AG04449 (cell line): ENCODE measurements around the gene NRDC.

ENCODE experiments used
- CTCF ChIA-PET: fragments of 350-600 bp; formaldehyde crosslinking; extraction: SDS; loops from one replicate; lab custom pipeline; 2021; ENCODE audit warnings: antibody characterized with exemption; lab: Yijun Ruan, JAX
- POLR2A ChIA-PET: fragments of 400-600, 350-600 bp; formaldehyde crosslinking; extraction: SDS; loops from one replicate; lab custom pipeline; 2020; ENCODE audit warnings: antibody characterized with exemption, inconsistent platforms; lab: Yijun Ruan, JAX
- DNase-seq: peaks from one replicate; pipeline ENCODE4 v3.0.0-alpha.2; 2010; ENCODE audit warnings: low read depth, low spot score
- H3K4me3 ChIP-seq: 2 replicates; pipeline ENCODE4 v1.5.1; 2011; ENCODE audit warnings: low read depth, mild to moderate bottlenecking, control low read depth, low read length
- TF ChIP-seq, protein P1 (sequence below): IDR thresholded peaks from one replicate; pipeline ENCODE4 v1.5.1; 2011; ENCODE audit warnings: mild to moderate bottlenecking, moderate library complexity, low read length, control low read depth, inconsistent platforms; ENCODE audit not compliant: insufficient read depth; ENCODE audit errors: missing control alignments

NRDC gene

GRCh38 chr1:51847294-51847920 lies 31.1 kb downstream of the NRDC start:
- no peak for DNase-seq
- TF ChIP-seq, protein P1, sequence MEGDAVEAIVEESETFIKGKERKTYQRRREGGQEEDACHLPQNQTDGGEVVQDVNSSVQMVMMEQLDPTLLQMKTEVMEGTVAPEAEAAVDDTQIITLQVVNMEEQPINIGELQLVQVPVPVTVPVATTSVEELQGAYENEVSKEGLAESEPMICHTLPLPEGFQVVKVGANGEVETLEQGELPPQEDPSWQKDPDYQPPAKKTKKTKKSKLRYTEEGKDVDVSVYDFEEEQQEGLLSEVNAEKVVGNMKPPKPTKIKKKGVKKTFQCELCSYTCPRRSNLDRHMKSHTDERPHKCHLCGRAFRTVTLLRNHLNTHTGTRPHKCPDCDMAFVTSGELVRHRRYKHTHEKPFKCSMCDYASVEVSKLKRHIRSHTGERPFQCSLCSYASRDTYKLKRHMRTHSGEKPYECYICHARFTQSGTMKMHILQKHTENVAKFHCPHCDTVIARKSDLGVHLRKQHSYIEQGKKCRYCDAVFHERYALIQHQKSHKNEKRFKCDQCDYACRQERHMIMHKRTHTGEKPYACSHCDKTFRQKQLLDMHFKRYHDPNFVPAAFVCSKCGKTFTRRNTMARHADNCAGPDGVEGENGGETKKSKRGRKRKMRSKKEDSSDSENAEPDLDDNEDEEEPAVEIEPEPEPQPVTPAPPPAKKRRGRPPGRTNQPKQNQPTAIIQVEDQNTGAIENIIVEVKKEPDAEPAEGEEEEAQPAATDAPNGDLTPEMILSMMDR = no peak
- H3K4me3 ChIP-seq = no peak overlapping the region
- ChIA-PET CTCF (interaction anchor here (1.7 kb wide), 1 partner anchor 24 kb away, joined by 3 read pairs; no protein-coding TSS in a partner anchor), POLR2A (no interaction called here)

GRCh38 chr1:51843948-51844347 lies 34.6 kb downstream of the NRDC start:
- no peak overlapping the region for H3K4me3 ChIP-seq
- ChIA-PET CTCF (interaction anchor here (0.7 kb wide), 1 partner anchor 158 kb away, joined by 3 read pairs; no protein-coding TSS in a partner anchor), POLR2A (no interaction called here)
- no peak for DNase-seq
- TF ChIP-seq, protein P1 = no peak

DNA sequence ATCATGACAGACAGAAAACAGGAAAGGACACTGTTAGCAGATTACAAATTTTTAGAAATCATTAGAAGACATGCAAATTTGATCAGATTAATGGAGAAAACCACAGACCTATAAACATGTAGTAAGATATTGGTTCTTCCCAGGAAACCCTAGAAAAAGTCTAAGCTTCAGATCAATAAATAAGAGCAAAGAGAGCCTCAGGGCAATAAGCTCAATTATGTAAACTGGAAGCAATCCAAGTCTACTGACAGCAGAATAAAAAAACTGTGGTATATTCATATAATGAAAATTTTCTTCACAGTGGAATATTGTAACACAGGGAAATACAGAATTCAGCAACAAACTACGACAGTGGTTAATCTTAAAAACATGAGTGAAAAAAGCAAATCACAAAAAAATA lies 36.3 kb downstream of the NRDC start:
- no peak for DNase-seq
- ChIA-PET POLR2A (no interaction called here), CTCF (interaction anchor here (0.6 kb wide), 1 partner anchor 95 kb away, joined by 3 read pairs; no protein-coding TSS in a partner anchor)
- TF ChIP-seq, protein P1 = no peak
- no peak overlapping the region for H3K4me3 ChIP-seq

DNA sequence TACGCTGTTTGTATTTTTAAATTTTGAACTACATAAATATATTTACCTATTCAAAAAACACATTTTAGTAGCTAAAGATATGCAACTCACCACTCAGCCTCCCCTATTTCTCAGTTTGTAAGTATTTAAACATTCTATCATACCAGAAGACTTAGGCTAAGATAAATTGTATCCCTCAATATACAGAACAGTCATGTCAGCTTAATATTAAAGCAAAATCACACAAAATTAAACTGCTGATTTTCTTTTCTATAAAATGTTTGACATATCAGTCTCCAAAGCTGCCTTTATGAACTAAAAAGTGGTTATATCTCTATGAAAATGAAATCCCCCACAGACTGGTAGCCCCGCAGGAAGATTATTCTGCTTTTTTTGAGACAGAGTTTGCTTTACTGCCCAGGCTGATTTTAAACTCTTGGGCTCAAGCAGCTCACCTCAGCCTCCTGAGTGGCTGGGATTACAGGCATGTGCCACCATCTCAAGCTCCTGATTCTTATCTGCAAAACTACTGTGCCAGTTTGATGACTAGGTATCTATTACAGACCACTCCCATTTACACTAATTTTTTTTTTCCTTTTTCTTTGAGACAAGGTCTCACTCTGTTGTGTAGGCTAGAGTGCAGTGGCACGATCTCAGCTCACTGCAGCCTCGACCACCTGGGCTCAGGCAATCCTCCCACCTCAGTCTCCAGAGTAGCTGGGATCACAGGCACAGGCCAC lies 37.6 kb downstream of the NRDC start:
- DNase-seq = no peak
- no peak overlapping the region for H3K4me3 ChIP-seq
- POLR2A ChIA-PET = interaction anchor here (0.6 kb wide), 1 partner anchor 220 kb away, joined by 3 read pairs; no protein-coding TSS in a partner anchor

GRCh38 chr1:51840182-51840581 lies 38.3 kb downstream of the NRDC start:
- no peak for DNase-seq
- ChIA-PET CTCF (interaction anchor here (1.0 to 1.6 kb wide), 2 partner anchors 45 to 71 kb away, joined by 3 to 4 read pairs; no protein-coding TSS in a partner anchor), POLR2A (no interaction called here)
- no peak overlapping the region for H3K4me3 ChIP-seq
- TF ChIP-seq, protein P1 = no peak

More for the DNA sequence above, 37.6 kb downstream of the NRDC start:
- CTCF ChIA-PET = interaction anchor here (0.8 to 1.6 kb wide), 3 partner anchors 46 to 161 kb away, joined by 3 to 4 read pairs (median 3); no protein-coding TSS in a partner anchor
- TF ChIP-seq, protein P1 = no peak

GRCh38 chr1:51839094-51839493 lies 39.4 kb downstream of the NRDC start:
- TF ChIP-seq, protein P1 = no peak
- POLR2A ChIA-PET = no interaction called here
- DNase-seq = no peak
- CTCF ChIA-PET = interaction anchor here (1.2 to 1.6 kb wide), 2 partner anchors 49 to 70 kb away, joined by 3 to 4 read pairs; no protein-coding TSS in a partner anchor
- no peak overlapping the region for H3K4me3 ChIP-seq
